ENCODE measurements around the gene RGMB. TPM values are rescaled to one million over a fixed set of nuclear protein-coding genes. Genes with fewer than 3 reads are reported as not detected.

Gene RGMB
- total RNA-seq, 6 experiments from 2014 or later: 219 to 288 (median 235) TPM

DNA sequence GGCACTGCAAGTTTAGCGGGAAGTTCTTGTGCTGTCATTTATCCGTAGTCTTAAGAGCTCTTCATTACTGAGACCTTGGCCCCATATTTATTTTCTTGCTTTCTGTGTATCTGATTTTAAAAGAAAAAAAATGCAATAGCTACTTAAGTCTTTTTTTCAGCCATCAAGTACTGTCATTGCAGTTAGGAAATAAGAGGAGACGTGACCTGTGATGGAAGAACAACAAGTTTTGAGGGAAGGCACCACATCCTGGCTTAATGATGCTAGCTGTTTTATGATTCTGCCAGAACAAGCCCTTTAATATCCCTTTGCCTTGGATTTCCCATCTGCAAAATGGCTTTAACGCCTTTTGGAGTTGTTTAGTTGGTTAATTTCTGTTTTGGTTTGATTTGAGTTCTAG, 3.8 kb downstream of the RGMB start:
- TF ChIP-seq, protein P1, sequence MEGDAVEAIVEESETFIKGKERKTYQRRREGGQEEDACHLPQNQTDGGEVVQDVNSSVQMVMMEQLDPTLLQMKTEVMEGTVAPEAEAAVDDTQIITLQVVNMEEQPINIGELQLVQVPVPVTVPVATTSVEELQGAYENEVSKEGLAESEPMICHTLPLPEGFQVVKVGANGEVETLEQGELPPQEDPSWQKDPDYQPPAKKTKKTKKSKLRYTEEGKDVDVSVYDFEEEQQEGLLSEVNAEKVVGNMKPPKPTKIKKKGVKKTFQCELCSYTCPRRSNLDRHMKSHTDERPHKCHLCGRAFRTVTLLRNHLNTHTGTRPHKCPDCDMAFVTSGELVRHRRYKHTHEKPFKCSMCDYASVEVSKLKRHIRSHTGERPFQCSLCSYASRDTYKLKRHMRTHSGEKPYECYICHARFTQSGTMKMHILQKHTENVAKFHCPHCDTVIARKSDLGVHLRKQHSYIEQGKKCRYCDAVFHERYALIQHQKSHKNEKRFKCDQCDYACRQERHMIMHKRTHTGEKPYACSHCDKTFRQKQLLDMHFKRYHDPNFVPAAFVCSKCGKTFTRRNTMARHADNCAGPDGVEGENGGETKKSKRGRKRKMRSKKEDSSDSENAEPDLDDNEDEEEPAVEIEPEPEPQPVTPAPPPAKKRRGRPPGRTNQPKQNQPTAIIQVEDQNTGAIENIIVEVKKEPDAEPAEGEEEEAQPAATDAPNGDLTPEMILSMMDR (IDR thresholded peaks at IDR 0.05): no peak
- peaks cover 87% of the 10 kb centered on the region for H3K36me3 Mint-ChIP-seq (ENCODE audit: low read depth)
- H3K9me3 Mint-ChIP-seq: peaks cover 27% of the 10 kb centered on the region
- H3K27me3 Mint-ChIP-seq (ENCODE audit: insufficient read depth): peaks cover 37% of the 10 kb centered on the region
- peak overlapping the region; percentile 100 for H3K4me3 Mint-ChIP-seq
- DNase-seq: no peak
- peak overlapping the region; percentile 99 for H3K27ac Mint-ChIP-seq
- peaks cover 66% of the 10 kb centered on the region for H3K4me1 Mint-ChIP-seq (ENCODE audit: low read depth)

DNA sequence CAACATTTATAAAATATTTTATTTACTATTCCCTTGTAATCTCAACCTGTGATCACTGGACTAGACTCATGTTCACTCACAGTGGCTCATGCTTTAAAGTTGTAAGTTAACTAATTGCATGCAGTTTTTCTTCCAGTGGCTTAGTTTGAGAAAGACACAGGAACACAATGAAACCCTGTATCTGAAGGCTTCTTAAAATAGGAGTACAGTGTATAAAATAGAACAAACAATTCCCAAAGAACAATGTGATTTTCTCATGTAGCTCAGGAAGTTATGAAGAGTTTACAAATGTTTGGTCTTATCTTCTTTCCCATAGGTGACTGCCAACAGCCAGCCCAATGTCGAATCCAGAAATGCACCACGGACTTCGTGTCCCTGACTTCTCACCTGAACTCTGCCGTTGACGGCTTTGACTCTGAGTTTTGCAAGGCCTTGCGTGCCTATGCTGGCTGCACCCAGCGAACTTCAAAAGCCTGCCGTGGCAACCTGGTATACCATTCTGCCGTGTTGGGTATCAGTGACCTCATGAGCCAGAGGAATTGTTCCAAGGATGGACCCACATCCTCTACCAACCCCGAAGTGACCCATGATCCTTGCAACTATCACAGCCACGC, 5.9 kb downstream of the RGMB start:
- Mint-ChIP-seq H3K9me3 (peaks cover 26% of the 10 kb centered on the region), H3K36me3 (ENCODE audit: low read depth) (peaks cover 97% of the 10 kb centered on the region), H3K4me1 (ENCODE audit: low read depth) (peaks cover 82% of the 10 kb centered on the region), H3K27me3 (ENCODE audit: insufficient read depth) (peaks cover 28% of the 10 kb centered on the region), H3K27ac (peak overlapping the region; percentile 99), H3K4me3 (peak overlapping the region; percentile 100)
- TF ChIP-seq, protein P1 (IDR thresholded peaks at IDR 0.05): no peak
- DNase-seq: no peak

DNA sequence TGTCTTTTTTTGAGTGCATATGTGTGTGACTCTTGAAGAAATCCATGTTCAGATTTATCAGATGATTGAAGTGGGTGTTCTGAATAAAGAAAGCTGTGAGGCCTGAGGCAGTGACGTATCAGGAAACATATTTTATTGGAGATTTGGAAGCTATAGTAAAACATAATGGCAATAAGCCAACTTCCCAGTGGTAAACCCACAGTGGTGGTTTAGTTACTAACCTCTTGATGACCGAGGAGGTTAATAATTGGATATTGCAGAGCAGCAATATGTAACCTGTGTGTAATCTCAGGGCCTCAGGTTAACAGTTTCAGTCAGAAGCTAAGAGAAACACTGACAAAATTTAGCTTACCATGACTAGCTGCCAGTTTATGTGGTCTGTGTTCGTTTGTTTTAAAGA, 6.9 kb downstream of the RGMB start:
- peaks cover 97% of the 10 kb centered on the region for H3K36me3 Mint-ChIP-seq (ENCODE audit: low read depth)
- TF ChIP-seq, protein P1 (IDR thresholded peaks at IDR 0.05): no peak

DNA sequence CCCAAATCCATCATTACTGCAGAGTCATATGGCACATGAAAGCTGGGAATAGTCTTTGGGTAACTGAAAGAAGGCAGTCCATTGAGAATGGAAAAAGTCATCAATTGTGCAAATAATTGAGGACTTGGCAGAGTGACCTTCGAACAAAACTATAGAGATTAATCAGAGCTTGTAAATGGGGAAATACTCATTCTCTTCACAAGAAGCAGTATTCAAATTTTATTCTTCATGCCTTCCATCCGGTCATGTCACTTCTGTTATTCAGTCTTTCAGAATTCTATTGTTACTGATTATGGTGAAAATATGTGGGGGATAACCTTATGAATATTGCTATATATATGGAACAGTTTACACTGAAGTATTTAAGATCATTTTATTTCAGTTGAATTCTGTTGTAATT, 8.1 kb downstream of the RGMB start:
- no peak for DNase-seq
- peaks cover 4% of the 10 kb centered on the region for H3K9me3 Mint-ChIP-seq
- peaks cover 100% of the 10 kb centered on the region for H3K4me1 Mint-ChIP-seq (ENCODE audit: low read depth)
- H3K27ac Mint-ChIP-seq: peak overlapping the region; percentile 87
- H3K27me3 Mint-ChIP-seq (ENCODE audit: insufficient read depth): peaks cover 12% of the 10 kb centered on the region
- TF ChIP-seq, protein P1 (IDR thresholded peaks at IDR 0.05): no peak
- peaks cover 97% of the 10 kb centered on the region for H3K36me3 Mint-ChIP-seq (ENCODE audit: low read depth)
- peak overlapping the region; percentile 81 for H3K4me3 Mint-ChIP-seq

More for the DNA sequence above, 6.9 kb downstream of the RGMB start:
- H3K27ac Mint-ChIP-seq: peak overlapping the region; percentile 99
- no peak for DNase-seq
- peak overlapping the region; percentile 100 for H3K4me3 Mint-ChIP-seq
- peaks cover 92% of the 10 kb centered on the region for H3K4me1 Mint-ChIP-seq (ENCODE audit: low read depth)
- peaks cover 15% of the 10 kb centered on the region for H3K9me3 Mint-ChIP-seq
- H3K27me3 Mint-ChIP-seq (ENCODE audit: insufficient read depth): peaks cover 18% of the 10 kb centered on the region

DNA sequence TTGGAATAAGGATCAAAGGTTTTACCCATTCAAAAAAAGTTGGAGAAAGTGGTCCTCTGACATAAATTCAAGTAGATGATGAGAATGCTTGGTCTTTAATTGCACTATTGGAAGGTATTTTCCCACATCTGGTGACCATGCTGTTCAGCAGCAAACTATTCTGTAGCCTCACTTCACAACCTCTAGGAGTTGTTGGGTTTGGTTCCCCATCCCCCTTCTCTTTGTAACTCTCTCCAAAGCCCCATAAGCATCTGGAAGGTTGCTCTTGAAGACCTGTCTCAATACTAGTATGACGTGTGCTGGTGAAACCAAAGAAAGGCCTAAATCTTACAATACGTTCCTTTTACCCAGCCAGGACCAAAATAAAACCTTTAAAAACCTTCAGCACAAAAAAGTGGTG, 8.5 kb downstream of the RGMB start:
- TF ChIP-seq, protein P1 (IDR thresholded peaks at IDR 0.05): no peak
- Mint-ChIP-seq H3K4me1 (ENCODE audit: low read depth) (peaks cover 100% of the 10 kb centered on the region), H3K4me3 (peak overlapping the region; percentile 81), H3K27ac (peak overlapping the region; percentile 87), H3K9me3 (no peaks in the 10 kb centered on the region; the same call in 1 of the 2 replicates), H3K36me3 (ENCODE audit: low read depth) (peaks cover 97% of the 10 kb centered on the region), H3K27me3 (ENCODE audit: insufficient read depth) (peaks cover 10% of the 10 kb centered on the region)
- no peak for DNase-seq
